HL-60/S4 (cell line): ENCODE data around the gene RHBDD3.

ENCODE experiments used
- in situ Hi-C: fragments of 300-500 bp; cut with MboI; formaldehyde crosslinking; loops from 2 replicates; pipeline ENCODE4 v1.14.3; 2022; ENCODE audit warnings: low sequenced_read_pairs

RHBDD3 gene

DNA sequence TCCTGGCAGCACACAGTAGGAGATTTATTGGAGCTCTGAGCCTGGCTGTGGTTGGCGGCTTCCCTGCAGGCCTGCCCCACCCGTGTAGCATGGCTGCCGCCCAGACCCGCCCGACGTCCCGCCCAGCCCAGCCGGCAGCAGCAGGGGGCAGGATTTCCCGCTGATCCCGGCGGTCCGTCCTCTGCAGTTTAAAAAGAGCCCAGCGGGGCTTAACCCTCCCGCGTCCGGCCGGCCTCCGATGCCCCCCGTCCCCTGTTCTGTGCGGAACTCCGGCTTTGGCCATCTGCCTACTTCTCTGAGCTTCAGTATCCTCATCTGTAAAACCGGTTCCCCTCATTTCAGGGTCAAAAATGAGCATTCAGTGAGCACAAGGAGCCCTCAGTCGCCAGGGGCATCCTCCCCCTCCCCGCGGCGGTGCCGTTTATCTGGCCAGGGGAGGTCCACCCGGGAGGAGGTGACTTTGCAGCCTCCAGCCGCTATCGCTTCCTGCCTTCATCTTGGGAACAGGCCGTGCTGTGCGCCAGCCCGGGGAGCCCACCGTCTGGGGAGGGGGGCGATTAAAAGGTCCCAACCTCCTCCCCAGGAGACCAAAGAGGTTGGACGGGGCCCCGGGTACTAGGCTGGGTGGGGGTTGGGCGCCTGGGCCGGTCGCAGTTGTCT is 38.5 kb upstream of the RHBDD3 start, which contains the start of gene GAS2L1:
Gene GAS2L1 (plus strand): TSS at position 476 of the 660 bp plus-strand sequence. CDS start 1,456 bp downstream, outside the sequence.
- in situ Hi-C loops = no loop called here

DNA sequence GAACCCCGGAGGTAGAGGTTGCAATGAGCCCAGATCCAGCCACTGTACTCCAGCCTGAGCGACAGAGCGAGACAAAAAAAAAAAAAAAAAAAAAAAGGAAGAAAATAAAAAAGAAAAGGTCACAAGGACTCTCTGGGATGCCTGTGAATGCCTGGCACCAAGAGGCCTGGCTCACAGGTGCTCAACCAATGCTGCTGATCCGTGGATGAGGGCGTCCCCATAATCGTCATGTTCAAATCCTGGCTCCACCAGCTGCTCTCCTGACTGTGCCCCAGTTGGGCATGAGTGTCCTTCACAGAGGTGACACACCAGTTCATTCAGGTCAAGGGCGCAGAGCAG is 38.0 kb upstream of the RHBDD3 start:
- in situ Hi-C loops = no loop called here

DNA sequence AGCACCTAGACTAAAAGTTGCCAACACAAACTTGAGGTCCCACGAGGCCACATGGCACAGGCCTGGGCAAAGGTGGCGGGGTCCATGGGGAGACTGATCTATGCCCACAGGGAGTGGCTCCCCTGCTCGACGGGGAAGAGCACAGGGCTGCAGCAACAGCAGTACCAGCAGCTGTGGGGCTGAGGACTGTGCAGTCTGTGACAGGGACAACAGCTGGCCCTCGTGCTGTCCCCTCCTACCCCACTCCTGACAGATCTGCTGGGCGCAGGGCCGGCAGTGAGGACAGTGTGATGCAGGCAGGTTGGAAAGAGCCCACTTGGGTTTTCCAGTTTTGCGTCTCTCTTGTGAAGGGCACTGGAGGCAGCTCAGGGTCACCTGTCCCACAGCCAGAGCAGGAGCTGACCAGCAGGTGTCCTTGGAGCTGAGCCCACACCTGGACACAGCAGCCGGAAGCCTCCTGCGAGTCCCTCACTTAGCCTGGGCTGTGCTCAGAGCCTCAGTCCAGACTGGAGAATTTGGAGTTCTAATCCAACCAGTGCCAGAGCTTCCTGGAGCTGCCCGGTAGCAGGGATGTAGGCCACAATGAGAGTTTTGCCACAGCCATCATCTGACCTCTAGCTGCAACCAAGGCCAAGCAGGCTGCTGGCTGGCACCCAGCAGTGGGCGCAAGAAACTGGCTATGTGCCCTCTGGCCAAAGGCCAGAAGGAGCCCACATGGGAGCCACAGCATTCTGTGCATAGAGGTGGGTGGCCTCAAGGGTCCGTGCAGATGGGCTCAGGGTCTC is 35.1 kb upstream of the RHBDD3 start:
- in situ Hi-C loops = no loop called here

DNA sequence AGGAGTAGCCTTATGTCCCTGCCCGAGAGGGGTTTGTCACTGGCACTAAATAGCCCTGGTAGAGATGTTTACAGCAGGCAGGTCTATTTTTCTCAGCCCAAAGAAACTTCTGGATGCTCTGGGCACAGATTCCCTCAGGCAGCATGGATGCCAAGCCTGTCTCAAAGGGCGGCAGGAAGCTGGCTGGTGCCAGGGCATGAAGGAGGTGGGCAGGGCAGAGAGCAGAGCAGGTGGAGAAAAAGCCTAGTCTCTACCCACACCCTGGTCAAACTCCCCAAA is 34.6 kb upstream of the RHBDD3 start:
- in situ Hi-C loops = no loop called here

DNA sequence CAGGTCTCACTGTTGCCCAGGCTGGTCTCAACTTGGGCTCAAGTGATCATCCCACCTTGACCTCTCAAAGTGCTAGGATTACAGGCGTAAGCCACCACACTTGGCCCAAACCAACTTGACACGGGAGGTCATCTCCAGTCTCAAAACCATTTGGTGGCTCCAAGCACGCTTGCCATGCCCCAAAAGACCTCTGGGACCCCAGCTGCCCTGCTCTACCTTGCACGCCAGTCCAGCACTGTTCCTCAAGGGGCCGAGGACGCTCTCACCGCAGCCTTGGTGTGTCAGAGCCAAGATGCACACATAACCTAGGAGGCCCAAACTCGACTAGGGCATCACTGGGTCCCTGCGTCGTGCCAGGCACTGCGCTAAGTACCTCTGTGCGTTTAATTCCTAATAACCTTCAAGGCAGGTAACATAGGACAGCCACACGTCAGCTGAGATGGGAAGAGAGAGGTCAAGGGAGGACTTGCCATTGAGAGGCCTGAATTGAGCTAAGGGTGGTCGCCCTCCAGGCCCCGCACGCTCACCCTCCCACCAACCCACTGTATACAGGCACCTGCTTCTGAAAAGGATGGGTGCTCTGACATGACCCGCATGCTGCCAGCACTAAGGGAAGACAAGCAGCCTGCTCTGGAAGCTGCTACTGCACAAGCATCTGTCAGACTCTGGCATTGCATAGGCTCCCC is 34.1 kb upstream of the RHBDD3 start:
- in situ Hi-C loops = no loop called here

DNA sequence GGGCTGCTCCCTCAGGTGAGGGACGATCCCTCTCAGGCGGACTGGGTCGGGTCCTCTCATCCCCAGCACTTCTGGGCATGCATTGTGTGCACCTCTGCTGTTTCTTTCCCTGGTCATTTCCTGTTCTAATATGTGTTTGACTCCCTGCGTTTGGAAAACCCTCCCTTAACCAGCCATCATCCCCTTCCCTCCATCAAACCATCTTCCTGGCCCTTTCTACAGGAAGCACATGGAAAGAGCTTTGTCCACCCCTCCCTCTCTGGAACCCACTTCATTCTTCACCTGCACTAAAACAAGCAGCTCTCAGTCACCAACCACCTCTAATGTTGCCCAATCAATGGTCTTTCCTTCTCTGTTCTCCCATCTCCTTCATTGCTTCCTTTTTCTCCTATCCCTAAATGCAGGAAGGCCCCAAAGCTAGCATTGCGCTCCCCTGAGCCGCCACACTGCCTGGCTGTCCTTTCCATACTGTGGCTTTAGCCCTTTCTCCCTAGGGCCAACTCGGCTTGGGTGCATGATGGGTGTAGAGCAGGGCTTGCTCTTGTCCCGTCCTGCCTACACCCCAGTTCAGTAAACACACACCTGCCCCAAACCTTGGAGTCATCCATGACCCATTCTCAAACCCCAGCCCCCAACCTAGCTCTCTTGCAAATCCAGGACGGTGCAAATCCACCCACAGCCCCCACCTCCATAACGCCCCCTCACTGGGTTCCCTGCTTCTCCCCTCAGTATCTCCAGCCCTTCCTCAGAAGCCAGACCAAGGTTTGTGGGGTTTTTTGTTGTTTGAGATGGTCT is 33.2 kb upstream of the RHBDD3 start:
- in situ Hi-C loops = no loop called here

DNA sequence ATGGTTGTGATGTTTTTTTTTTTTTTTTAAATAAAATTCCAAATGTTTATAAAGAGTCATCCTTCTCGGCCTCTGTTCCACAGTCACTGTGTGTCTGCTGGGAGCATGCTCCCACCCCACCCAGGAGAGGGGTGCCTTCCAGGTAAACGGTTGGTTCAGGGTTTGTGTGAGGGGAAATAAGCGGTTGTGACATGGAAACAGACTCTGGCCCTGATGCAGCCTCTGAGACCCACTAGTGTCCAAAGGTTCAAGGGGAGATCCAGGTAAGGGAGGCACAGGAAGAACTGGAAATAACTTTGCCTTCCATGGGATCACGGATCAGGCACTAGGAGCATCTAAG is 32.7 kb upstream of the RHBDD3 start:
- in situ Hi-C loops = no loop called here

DNA sequence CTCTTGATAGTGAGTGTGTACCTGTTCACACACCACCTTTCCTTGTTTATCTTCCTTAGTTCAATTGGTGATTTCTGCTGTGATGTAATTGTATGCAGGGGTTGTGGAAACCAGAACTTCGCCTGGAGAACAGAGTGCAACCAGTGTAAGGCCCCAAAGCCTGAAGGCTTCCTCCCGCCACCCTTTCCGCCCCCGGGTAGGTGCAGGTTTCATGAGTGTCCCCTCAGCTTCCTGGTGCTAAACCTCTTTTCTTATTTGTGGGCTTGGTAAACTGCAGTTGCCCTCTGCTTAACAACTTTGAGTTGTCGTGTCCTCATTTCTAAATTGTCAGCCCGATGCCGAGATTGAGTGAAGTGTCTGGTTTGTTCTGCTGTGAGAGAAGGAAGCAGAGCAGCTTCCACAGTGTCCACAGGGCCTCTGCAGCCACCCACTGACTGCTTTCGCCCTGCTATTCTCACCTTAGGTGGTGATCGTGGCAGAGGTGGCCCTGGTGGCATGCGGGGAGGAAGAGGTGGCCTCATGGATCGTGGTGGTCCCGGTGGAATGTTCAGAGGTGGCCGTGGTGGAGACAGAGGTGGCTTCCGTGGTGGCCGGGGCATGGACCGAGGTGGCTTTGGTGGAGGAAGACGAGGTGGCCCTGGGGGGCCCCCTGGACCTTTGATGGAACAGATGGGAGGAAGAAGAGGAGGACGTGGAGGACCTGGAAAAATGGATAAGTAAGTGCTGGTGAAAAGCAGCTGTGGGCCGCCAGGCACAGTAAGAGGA is 31.5 kb upstream of the RHBDD3 start:
- in situ Hi-C loops = no loop called here

DNA sequence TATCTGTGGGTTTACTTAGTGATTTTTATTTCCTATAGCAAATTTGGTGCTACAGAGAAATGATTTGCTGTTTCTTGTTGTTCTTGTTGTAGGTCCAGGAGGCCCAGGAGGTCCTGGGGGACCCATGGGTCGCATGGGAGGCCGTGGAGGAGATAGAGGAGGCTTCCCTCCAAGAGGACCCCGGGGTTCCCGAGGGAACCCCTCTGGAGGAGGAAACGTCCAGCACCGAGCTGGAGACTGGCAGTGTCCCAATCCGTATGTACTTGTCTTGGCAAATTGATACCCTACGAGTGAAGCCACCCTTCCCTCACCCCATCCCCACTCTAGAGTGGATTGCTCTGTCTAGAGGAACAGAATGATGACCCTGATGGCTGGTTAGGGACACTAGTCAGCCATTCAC is 30.9 kb upstream of the RHBDD3 start:
- in situ Hi-C loops = no loop called here

DNA sequence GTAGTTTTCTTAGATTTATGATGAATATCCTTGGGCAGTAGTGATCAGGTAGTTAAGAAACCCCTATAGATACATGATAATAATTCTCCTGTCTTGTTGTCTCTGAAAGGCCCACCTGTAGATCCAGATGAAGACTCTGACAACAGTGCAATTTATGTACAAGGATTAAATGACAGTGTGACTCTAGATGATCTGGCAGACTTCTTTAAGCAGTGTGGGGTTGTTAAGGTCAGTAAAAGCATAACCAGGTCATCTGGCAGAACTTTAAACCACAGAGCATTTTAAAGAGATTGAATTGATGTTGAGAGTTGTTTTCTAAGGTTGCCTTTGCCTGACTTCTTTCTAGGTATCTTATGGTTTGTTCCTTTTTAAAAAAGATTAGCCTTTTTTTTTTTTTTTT is 24.6 kb upstream of the RHBDD3 start:
- in situ Hi-C loops = no loop called here

DNA sequence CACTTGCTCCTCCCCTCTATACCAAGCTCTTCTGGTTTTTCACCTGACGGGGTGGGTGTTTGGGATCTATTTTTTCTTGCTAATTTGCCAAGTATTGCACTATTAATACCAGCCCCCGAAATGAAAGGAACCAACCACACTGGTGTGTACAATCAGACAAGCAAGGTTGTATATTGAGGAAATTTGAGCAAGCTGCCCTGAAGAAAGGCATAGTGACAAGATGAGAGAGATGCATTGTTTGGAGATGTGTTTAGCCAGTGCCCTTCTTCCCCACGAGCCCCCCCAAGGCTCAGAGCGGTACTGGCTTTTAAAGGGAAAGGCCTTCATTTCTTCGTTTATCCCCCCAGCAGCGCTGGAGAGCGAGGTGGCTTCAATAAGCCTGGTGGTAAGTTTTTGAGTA is 23.4 kb upstream of the RHBDD3 start:
- in situ Hi-C loops = no loop called here

DNA sequence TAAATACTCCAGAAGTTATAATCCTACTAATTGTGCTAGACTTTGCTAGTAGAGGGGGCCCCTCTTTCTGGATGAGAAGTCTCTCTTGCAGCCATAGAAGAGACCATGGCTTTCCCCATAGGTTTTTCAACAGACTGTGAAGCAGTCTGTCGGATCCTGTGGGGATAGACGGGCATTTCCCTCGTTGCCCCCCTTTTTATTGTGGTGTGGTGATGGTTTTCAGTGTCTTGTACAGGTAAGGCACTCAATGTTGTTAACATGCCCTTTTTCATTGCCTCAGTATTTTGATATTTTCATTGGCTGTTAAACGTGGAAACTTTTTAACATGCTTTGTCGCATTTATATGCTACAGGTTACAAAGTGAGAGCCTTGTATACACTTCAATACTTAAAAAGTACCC is 22.3 kb upstream of the RHBDD3 start:
- in situ Hi-C loops = no loop called here

DNA sequence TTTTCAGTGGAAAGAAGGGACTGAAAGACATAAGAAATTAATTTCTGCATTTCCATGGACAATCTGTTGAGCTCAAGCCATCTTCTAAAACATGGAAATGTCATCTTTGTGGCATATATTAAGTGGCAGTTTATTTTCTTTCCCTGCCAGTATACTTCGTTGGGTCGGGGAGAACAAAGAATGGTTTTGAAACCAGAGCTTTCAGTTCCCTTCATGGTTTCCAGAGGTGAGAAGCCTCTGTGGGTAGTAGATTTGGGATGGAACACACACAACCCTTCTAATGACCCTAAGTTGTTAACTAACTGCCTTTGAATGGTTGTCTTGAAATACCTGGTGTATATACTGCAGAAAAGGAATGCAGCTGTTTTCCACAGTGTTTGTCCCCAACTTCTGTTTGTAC is 21.1 kb upstream of the RHBDD3 start:
- in situ Hi-C loops = no loop called here

DNA sequence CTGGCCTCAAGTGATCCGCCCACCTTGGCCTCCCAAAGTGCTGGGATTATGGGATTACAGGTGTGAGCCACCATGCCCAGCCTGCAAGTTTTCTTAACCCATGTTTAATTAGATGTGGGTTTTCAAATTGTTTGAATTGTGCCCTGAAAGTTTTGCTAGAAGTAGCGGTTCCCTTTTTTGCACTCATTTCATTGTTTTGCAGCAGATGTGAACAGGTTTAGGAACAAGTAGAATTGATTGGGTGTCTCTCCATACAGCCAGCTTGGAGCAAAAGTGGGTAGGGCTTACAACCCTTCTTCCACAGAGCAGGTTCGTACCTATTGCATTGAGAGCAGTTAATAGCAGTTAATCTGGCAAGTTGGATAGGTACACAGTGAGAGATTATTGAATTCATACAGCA is 16.4 kb upstream of the RHBDD3 start:
- in situ Hi-C loops = no loop called here

DNA sequence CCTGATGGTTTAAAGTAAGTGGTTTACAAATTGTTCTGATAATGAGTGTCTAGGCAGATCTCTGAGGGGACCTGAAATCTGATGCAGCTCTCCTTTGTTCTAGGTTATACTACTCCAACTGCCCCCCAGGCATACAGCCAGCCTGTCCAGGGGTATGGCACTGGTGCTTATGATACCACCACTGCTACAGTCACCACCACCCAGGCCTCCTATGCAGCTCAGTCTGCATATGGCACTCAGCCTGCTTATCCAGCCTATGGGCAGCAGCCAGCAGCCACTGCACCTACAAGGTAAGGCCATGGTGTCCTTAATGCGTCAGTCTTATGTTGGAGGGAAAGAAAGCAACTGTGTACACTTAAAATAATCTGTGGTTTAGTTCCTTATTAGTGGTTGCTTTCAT is 10.1 kb upstream of the RHBDD3 start:
- in situ Hi-C loops = no loop called here

DNA sequence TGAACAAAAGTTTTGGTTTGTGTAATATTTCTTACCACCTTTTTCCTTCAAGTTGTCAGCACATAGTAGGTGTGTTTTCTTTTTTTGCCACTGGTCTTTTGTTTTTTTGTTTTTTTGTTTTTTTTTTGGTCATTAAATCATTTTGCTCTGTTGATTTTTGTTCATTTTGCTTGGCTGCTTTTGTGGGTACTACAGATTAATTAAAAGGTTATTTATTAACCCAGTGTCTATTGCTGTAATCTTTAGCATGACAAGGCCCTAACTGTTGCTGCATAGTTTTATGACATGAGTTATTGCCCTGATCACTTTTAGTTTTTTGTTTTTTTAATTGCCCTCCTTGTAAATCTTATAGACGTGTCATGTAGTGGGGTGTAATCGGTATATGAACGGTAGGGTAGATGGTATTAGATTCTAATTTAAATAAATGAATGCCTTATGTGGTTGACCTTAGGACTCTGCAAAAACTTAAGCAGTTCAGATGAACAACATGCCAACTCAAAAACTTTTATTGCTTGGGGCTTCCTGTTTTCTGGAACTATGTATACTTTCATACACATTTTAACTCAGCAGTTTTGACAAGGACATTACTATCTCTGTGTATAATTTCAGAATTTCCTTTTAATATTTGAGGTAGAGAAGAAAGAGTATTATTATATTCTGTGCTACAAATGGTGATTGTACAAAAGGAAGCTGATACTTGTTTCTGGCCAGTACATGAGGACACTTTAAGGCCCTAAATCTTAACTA is 8.2 kb upstream of the RHBDD3 start:
- in situ Hi-C loops = no loop called here

DNA sequence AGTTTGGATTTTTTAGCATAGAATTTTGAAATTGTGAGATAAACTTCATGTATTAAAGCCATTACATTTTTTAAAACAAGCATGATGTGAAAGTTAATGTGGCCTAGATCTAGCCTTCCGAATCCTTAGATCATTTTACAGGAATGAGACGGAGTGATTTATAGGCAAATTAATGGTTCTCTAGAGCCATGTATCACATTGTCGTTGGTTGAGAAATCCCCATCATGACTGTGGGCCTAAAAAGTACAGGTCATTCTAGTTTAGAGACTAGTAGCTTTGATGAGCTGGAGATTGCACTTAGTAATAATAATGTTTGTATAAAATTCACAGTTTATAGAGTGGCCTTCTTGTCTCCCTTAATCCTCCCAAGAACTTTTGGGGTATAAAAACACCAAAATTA is 7.4 kb upstream of the RHBDD3 start:
- in situ Hi-C loops = no loop called here

DNA sequence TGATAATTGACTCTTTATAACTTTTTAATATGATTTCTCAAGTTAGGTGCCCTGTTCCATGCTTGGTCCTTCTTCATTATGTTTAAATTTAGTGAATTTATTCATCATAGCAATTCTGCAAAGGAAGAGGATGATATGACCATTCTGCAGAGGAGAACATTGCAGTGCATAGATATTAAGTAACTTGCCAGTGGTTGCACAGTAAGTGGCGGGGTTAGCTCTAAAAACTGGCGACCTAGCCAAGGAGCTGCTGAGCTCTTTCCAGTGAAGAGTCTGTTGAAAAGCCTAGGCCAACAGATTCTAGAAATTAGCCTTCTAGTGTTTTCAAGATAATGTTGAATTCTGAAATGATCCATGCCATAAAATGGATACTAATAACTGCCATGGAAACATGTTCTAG is 4.8 kb upstream of the RHBDD3 start:
- in situ Hi-C loops = no loop called here

DNA sequence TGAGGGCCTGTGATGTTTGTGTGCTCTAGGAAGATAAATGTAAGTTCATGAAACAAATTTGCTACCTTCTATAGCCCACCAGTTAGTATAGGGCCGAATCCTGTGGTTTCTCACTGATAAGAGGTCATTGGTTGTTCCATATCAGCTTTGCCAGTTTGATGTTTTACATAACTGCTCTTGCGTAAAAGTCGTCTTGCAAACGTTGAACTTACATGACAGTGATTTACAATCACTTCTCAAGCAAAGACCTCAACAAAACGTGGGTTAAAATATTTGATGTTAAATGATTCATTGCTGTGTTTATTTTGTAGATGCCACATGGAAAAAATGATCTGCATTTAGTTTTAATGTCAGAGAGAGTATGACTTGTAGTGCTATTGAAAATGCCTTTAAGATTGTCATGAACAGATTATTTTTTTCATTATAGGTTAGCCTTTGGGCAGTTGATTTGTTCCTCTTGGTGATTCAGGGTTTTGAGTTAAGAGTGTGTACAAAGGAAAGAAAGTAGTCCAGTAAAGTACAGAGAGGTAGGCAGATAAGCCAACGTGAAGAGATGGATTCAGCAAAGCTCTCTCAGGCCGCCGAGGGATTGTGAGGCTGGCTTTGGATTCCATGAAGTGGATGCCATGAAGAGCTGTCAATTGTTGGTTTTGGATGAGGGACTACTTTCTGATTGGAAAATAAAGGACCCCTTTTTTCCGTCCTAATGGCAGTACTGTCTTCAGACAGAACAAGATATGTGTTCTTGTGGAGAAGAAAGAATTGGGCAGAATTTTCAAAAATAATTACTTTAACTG is 2.9 kb upstream of the RHBDD3 start:
- in situ Hi-C loops = no loop called here
